GM12891 (cell line): Measurements from ENCODE around the gene TUBB3.
A peak's percentile ranks its signal among the peaks of the same experiment; 100 is the strongest.
"Not testable (repeated sequence)": the region's sequence is repeated elsewhere in the genome, so short reads cannot be mapped to it uniquely, and the experiment has no call there.

Experiments used
- DNase-seq: peaks from one replicate; pipeline ENCODE4 v3.0.0; 2011; ENCODE audit warnings: low spot score; ENCODE audit not compliant: insufficient read length
- FAIRE-seq: peaks from 2 replicates; lab custom pipeline; 2011; peaks lifted over from hg19 to GRCh38; lab: Jason Lieb, UNC
- PAX5 ChIP-seq: IDR thresholded peaks from 2 replicates; pipeline ENCODE4 v1.6.1; 2011; ENCODE audit warnings: low read length, moderate library complexity, mild to moderate bottlenecking; ENCODE audit not compliant: insufficient read depth, severe bottlenecking
- POLR2A ChIP-seq: IDR thresholded peaks from 2 replicates; pipeline ENCODE4 v1.6.1; 2011; ENCODE audit warnings: low read depth, low read length, control low read depth
- POLR2AphosphoS5 ChIP-seq: IDR thresholded peaks from 2 replicates; pipeline ENCODE4 v1.6.1; 2011; ENCODE audit warnings: low read depth, low read length, control low read depth
- POU2F2 ChIP-seq: IDR thresholded peaks from 2 replicates; pipeline ENCODE4 v1.6.1; 2011; ENCODE audit warnings: low read depth, mild to moderate bottlenecking, control low read depth, low read length, moderate library complexity
- SPI1 ChIP-seq: IDR thresholded peaks from 2 replicates; pipeline ENCODE4 v1.6.1; 2011; ENCODE audit warnings: low read depth, low read length, control low read depth
- TAF1 ChIP-seq: IDR thresholded peaks from 2 replicates; pipeline ENCODE4 v1.6.1; 2011; ENCODE audit warnings: low read depth, low read length, control low read depth

Gene TUBB3

GRCh38 chr16:89962754-89963498 lies 39.8 kb downstream of the TUBB3 start:
- FAIRE-seq (no peak), DNase-seq (no peak)
- TF ChIP-seq SPI1 (no peak), POU2F2 (no peak), POLR2AphosphoS5 (no peak), TAF1 (no peak), POLR2A (no peak), PAX5 (no peak)

DNA sequence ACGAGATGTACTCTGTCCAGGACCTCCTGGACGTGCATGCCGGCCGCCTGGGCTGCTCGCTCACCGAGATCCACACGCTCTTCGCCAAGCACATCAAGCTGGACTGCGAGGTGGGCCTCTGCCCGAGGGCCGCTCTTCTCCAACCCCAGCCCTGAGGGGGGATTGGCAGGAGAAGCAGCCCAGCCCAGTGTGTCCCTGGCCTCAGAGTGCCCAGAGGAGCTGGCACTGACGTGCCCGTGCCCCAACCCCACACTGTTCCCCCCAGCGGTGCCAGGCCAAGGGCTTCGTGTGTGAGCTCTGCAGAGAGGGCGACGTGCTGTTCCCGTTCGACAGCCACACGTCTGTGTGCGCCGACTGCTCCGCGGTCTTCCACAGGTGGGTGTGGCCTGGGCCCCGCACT lies 41.1 kb downstream of the TUBB3 start:
- FAIRE-seq: no peak
- no peak for TF ChIP-seq TAF1
- TF ChIP-seq POLR2AphosphoS5: no peak
- TF ChIP-seq PAX5: no peak
- no peak for TF ChIP-seq POU2F2
- no peak for TF ChIP-seq POLR2A
- no peak for TF ChIP-seq SPI1
- DNase-seq: no peak

DNA sequence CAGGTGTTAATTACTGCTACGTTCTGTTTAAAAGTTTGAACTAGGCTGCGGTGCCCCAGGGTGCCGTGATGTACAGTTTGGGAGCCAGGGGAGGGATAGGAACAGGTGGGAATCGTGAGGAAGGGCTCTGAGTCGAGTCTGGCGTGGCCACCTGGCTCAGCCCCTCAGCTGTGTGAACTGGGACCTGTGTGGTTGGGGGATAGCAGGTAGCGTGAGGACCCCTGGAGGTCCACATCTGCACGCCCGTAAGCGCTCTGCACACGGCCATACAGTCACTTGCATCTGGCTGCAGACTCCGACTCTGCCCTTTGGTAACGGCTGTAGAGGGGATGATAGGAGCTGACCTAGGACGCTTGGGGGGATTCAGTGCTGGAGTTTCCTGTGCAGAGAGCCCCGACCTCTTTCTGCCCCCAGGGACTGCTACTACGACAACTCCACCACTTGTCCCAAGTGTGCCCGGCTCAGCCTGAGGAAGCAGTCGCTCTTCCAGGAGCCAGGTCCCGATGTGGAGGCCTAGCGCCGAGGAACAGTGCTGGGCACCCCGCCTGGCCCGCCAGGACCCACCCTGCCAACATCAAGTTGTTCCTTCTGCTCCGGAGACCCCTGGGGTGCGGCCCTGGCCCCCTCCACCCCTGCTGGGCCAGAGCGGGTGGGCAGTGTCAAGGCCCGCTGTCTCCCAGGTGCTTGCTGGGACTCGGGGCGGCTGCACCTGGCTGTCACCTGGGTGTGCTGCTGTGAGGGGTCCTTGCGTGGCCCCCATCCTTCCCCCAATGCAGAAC lies 42.5 kb downstream of the TUBB3 start:
- TF ChIP-seq PAX5 (no peak), SPI1 (no peak), POU2F2 (no peak), POLR2AphosphoS5 (no peak), TAF1 (no peak), POLR2A (no peak)
- DNase-seq (no peak), FAIRE-seq (no peak)

DNA sequence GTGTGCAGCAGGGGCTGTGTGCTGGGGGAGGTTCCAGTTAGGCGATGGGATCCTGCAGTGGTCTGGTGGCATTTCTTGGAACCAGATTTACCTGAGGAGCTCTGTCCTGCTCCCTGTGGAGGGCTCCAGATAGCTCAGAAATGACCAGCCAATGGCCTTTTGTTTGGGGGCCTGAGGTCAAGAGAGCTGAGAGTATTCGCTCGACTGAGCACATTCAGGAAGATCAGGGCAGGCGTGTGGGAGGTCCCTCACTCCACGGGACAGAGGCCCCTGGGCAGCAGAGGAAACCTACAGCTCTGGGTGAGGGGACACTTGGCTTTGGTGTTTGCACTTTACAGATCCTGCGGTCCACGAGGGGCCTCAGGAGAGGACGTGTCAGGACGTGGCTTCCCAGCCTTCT lies 43.6 kb downstream of the TUBB3 start:
- TF ChIP-seq POLR2A (no peak), TAF1 (no peak), POLR2AphosphoS5 (no peak), PAX5 (no peak), SPI1 (no peak), POU2F2 (no peak)
- FAIRE-seq (no peak), DNase-seq (no peak)

- DNase-seq, FAIRE-seq: not testable (repeated sequence)
These were observed 44.3 kb downstream of the TUBB3 start for GRCh38 chr16:89967436-89967835.

DNA sequence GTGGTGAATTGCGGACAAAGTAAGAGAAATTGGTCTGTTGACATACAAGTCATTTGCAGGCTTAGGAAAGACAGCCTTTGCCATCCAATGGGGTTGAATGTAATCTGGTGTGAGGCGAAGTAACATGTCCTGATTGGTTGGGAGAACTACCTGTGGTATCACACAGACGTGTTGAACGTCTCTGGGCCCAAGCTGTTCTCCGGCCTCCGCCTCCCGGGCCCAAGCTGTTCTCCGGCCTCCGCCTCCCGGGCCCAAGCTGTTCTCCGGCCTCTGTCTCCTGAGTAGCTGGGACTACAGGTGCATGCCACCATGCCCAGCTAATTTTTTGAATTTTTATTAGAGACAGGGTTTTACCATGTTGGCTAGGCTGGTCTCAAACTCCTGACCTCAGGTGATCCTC lies 44.9 kb downstream of the TUBB3 start:
- DNase-seq, FAIRE-seq: not testable (repeated sequence)

- DNase-seq (no peak), FAIRE-seq (no peak)
- no peak for TF ChIP-seq POLR2A
- TF ChIP-seq TAF1: no peak
- peak; percentile 53 for TF ChIP-seq SPI1
- no peak for TF ChIP-seq PAX5
- no peak for TF ChIP-seq POLR2AphosphoS5
- TF ChIP-seq POU2F2: no peak
These were observed 46.7 kb downstream of the TUBB3 start for GRCh38 chr16:89969741-89970410.

GRCh38 chr16:89971495-89972243 lies 48.5 kb downstream of the TUBB3 start:
- TF ChIP-seq POU2F2: no peak
- TF ChIP-seq POLR2A: no peak
- TF ChIP-seq SPI1: no peak
- TF ChIP-seq POLR2AphosphoS5: no peak
- no peak for TF ChIP-seq PAX5
- TF ChIP-seq TAF1: no peak
- no peak for DNase-seq
- FAIRE-seq: no peak
